GM21619 (cell line): Measurements from ENCODE around the gene POC1A.
"Not testable (repeated sequence)": the region's sequence is repeated elsewhere in the genome, so short reads cannot be mapped to it uniquely, and the experiment has no call there.

Experiments used
- ATAC-seq: cut with Tn5 transposase; IDR thresholded peaks from one replicate; pipeline ENCODE4 v1.9.1; 2021; ENCODE audit not compliant: unreplicated experiment

POC1A gene

GRCh38 chr3:52053307-52054304 is 100.6 kb downstream of the POC1A start:
- no peak for ATAC-seq

GRCh38 chr3:52052831-52053306 is 101.4 kb downstream of the POC1A start:
- no peak for ATAC-seq

GRCh38 chr3:52051444-52051843 is 102.8 kb downstream of the POC1A start:
- no peak for ATAC-seq

GRCh38 chr3:52050571-52050970 is 103.7 kb downstream of the POC1A start:
- no peak for ATAC-seq

GRCh38 chr3:52049503-52049902 is 104.7 kb downstream of the POC1A start:
- ATAC-seq = no peak

- no peak for ATAC-seq
Measured at GRCh38 chr3:52047295-52047960, 106.8 kb downstream of the POC1A start.

GRCh38 chr3:52046902-52047239 is 107.4 kb downstream of the POC1A start:
- ATAC-seq = no peak

- no peak for ATAC-seq
Measured at GRCh38 chr3:52046186-52046901, 107.9 kb downstream of the POC1A start.

GRCh38 chr3:52044869-52045619 is 109.2 kb downstream of the POC1A start:
- ATAC-seq = no peak

GRCh38 chr3:52043750-52044149 is 110.5 kb downstream of the POC1A start:
- ATAC-seq = no peak

- ATAC-seq = not testable (repeated sequence)
Measured at GRCh38 chr3:52043039-52043438, 111.2 kb downstream of the POC1A start.

GRCh38 chr3:52041118-52041731 is 113.0 kb downstream of the POC1A start:
- ATAC-seq = no peak

- ATAC-seq = no peak
Measured at GRCh38 chr3:52040600-52040999, 113.6 kb downstream of the POC1A start.

- ATAC-seq = no peak
Measured at GRCh38 chr3:52039846-52040245, 114.4 kb downstream of the POC1A start.

- no peak for ATAC-seq
Measured at GRCh38 chr3:52039426-52039825, 114.8 kb downstream of the POC1A start.

GRCh38 chr3:52038227-52038626 is 116.0 kb downstream of the POC1A start:
- ATAC-seq = no peak

GRCh38 chr3:52037291-52037690 is 116.9 kb downstream of the POC1A start:
- ATAC-seq = no peak

- no peak for ATAC-seq
Measured at GRCh38 chr3:52036829-52037228, 117.4 kb downstream of the POC1A start.

GRCh38 chr3:52036222-52036694 is 118.0 kb downstream of the POC1A start:
- peak; percentile 72 for ATAC-seq

- ATAC-seq = no peak
Measured at GRCh38 chr3:52034651-52035050, 119.6 kb downstream of the POC1A start.
